Mesodermal cell (in vitro differentiated cells): ENCODE results near the gene ANGPT4.

Experiments used
- H3K27ac ChIP-seq: 2 replicates; pipeline ENCODE4 v1.7.0; 2013; ENCODE audit warnings: mild to moderate bottlenecking, low read depth, low read length, moderate library complexity; ENCODE audit not compliant: severe bottlenecking
- H3K36me3 ChIP-seq: 2 replicates; pipeline ENCODE4 v1.7.1; 2013; ENCODE audit warnings: mild to moderate bottlenecking, low read length, moderate library complexity; ENCODE audit not compliant: control insufficient read depth, insufficient read depth
- H3K4me1 ChIP-seq: one replicate; pipeline ENCODE4 v1.7.1; 2013; ENCODE audit warnings: mild to moderate bottlenecking, low read length; ENCODE audit not compliant: insufficient read depth, control insufficient read depth, poor library complexity, severe bottlenecking
- H3K4me3 ChIP-seq: 2 replicates; pipeline ENCODE4 v1.7.0; 2013; ENCODE audit warnings: low read length, control low read depth, mild to moderate bottlenecking; ENCODE audit not compliant: insufficient read depth, poor library complexity, severe bottlenecking; ENCODE audit errors: extremely low read depth
- H3K9me3 ChIP-seq: 2 replicates; pipeline ENCODE4 v1.7.1; 2013; ENCODE audit warnings: mild to moderate bottlenecking, low read length, moderate library complexity; ENCODE audit not compliant: control insufficient read depth
- WGBS, 2 experiments: methylation state at CpG; one replicate each; pipeline ENCODE4 v1.1.5; 2013; ENCODE audit warnings: missing lambda C conversion rate in 2 of 2; ENCODE audit not compliant: insufficient coverage in 2 of 2; 5-methylcytosine and 5-hydroxymethylcytosine counted together

ANGPT4 gene

DNA sequence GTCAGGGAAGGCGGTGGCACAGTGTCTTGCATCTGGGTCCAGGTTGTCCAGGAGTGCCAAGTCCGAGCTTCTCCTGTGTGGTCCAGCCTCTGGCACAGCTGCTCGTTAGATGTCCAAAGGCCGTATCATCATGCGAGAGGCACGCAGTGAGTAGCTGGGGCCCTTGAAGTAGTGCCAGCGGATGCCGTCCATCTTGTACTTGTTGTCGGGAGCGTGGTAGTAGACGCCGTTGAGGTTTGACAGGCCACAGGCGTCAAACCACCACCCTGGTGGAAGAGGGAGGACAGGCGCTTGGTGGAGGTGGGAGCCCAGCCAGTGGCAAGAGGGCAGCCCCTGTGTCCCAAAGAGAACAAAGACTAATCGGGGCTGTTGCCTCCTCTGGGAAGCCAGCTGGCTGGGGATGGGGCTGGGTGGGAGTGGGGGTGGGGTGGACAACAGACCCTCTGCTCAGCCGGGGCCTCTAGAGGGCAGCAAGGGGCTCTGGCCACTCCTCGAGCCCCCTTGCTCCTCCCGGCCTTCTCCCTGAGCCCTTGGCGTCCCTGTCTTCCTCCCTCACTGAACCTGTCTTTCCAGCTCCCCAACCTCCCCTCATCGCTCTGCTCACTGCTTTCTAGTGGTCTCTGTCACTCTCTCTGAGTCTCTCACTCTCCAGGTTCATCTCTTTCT, 43.1 kb downstream of the ANGPT4 start:
- no peaks in the 10 kb centered on the region for H3K36me3 ChIP-seq
- no peaks in the 10 kb centered on the region for H3K9me3 ChIP-seq
- no peak overlapping the region for H3K27ac ChIP-seq
- H3K4me3 ChIP-seq, result no peak overlapping the region
- no peaks in the 10 kb centered on the region for H3K4me1 ChIP-seq
- 74 to 78% methylated on average over 18 of the region's 20 CpGs for WGBS, 2 experiments

DNA sequence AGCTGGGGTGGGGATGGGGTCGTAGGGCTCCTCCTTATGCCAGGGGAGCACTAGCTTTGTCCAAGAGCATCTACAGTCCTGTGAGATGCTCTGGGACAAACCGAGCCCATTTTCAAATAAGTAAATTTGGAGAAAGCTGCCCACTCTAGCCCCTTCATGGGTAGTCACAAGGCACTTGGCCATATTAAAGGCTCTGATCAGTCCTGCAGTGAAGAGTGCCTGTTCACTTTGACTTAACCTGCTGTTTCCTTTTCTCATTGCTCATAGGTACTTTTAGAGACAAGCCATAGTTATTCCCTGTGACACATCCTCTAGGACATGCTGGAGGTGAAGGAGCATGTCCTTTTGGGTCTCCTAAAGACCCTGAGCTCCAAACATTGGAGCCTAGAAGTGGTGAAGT, 44.2 kb downstream of the ANGPT4 start:
- Histone ChIP-seq H3K9me3 (no peaks in the 10 kb centered on the region), H3K36me3 (no peaks in the 10 kb centered on the region), H3K4me3 (no peak overlapping the region), H3K27ac (no peak overlapping the region), H3K4me1 (no peaks in the 10 kb centered on the region)
- 64 to 67% methylated on average over 2 of the region's 2 CpGs for WGBS, 2 experiments

DNA sequence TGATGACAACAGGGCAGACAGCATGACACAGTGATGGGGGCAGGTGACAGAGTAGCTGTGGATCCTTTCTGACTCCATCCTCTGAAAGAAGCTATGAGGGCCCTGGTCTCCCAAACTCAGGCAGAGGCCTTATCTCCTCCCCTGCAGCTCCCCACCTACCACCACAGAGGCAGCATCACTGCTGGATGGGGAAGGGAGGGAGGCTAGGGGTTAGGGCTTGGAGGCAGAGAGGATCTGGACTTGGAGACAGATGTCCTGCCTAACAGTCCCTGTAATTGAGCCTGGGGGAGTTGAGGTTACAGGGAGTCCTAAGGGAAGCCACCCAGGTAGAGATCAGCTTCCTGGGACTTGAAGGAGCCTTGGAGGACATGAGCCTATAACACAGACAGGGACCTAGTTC, 44.7 kb downstream of the ANGPT4 start:
- Histone ChIP-seq H3K36me3 (no peaks in the 10 kb centered on the region), H3K9me3 (no peaks in the 10 kb centered on the region), H3K27ac (no peak overlapping the region), H3K4me3 (no peak overlapping the region), H3K4me1 (no peaks in the 10 kb centered on the region)

DNA sequence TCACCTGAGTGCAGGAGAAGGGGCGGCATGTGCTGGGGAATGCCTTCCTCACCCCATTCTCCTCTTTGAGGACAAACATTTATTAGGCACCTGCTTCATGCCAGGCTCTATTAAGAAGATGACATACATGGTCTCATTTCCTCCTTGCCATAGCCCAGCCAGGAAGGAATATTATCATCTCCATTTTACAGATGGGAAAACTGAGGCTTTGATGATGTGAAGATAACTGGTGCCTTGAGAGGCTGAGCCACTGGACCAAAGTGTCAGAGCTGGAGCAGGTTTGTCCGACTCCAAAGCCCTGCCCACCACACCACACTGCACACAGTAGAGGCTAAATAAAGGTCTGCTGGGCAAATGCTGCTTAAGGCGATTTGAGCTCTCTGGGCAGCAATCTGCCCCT, 45.4 kb downstream of the ANGPT4 start:
- H3K9me3 ChIP-seq, result no peaks in the 10 kb centered on the region
- no peak overlapping the region for H3K27ac ChIP-seq
- no peaks in the 10 kb centered on the region for H3K4me1 ChIP-seq
- no peak overlapping the region for H3K4me3 ChIP-seq
- no peaks in the 10 kb centered on the region for H3K36me3 ChIP-seq
- WGBS, 2 experiments, result 82% methylated on average over 2 of the region's 3 CpGs; no CpG with 5 or more reads in 1 of the 2 experiments

DNA sequence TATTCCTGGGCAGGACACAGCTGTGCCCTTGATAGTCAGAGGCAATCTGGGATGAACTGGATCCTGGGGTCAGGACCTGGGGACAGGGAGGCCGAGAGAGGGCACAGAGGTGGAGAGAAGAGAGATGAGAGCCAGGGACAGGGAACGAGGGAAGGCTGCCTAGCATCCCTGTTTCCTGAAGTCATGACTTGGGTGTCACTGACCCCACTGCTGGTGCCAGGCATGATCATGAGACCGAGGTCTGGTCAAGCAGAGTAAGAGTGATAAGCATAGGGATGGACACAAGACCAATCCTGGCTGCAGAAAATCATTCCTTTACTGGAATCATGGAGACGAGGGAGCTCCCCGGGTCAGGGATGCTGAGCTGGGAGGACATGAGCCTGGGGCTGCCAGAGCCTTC, 46.5 kb downstream of the ANGPT4 start:
- H3K27ac ChIP-seq, result no peak overlapping the region
- no peaks in the 10 kb centered on the region for H3K4me1 ChIP-seq
- H3K4me3 ChIP-seq, result no peak overlapping the region
- H3K36me3 ChIP-seq, result no peaks in the 10 kb centered on the region
- WGBS, 2 experiments, result 73 to 86% methylated on average over 5 of the region's 5 CpGs
- H3K9me3 ChIP-seq, result no peaks in the 10 kb centered on the region

DNA sequence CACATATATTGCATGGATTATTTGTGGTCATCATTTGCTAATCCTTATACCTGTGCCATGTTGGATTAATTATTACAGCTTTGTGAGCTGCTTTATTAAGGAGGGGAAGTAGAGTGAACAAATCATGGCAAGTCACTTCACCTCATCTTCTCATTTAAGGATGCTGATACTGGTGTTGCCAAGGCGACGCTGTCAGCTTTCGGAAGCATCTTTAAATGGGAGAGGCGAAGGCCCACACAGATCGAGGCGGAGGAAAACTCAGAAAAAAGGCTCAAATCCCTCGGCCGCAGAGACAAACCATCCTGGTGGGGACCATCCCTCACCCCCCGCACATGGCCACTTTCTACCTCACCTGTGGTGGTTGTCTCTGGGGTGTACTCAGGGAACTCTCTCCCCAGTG, 47.9 kb downstream of the ANGPT4 start:
- Histone ChIP-seq H3K36me3 (no peaks in the 10 kb centered on the region), H3K4me3 (no peak overlapping the region), H3K4me1 (no peaks in the 10 kb centered on the region), H3K27ac (no peak overlapping the region), H3K9me3 (no peaks in the 10 kb centered on the region)
- 87 to 92% methylated on average over 5 to 8 of the region's 9 CpGs for WGBS, 2 experiments

DNA sequence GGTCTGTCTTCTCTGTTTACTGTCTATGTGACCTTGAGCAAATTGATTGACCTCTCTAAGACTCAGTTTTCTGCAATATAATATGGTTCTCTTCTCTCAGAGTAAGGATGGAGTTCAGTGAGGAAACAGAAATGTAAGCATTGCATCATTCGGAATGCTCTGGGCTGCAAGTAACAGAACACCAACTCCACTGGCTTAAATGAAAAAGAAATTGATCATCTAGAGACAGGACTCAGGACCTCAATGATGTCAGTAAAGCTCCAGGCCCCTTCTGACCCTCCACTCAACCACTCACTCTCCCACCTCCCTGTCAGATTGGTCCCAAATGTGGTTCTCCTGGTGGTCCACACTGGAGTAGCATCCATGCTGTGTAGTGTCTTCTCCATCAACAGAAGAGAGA, 50.7 kb downstream of the ANGPT4 start:
- no peak overlapping the region for H3K4me3 ChIP-seq
- H3K27ac ChIP-seq, result no peak overlapping the region
- H3K4me1 ChIP-seq, result no peaks in the 10 kb centered on the region
- 100% methylated on average over 1 of the region's 1 CpG; no CpG with 5 or more reads in 1 of the 2 experiments for WGBS, 2 experiments
- no peaks in the 10 kb centered on the region for H3K9me3 ChIP-seq
- H3K36me3 ChIP-seq, result no peaks in the 10 kb centered on the region

DNA sequence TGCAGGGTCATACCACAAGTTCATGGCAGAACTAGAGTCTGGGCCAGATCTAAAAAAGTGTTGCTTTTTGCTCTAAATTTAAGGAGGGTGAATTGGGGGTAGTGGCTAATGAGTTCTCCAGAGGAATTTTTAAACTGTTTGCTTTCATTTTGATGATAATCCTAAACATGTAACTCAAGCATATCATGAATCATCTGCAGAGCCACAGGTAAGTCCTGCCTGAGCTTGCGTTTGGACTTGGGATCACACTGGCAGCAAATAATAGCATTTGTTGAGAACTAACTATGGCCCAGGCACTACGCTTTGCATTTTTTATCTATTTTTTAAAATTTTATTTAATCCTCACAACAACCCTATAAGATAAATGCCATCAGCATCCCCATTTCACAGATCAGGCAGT, 55.2 kb downstream of the ANGPT4 start:
- no peak overlapping the region for H3K27ac ChIP-seq
- H3K4me3 ChIP-seq, result no peak overlapping the region
- H3K4me1 ChIP-seq, result no peaks in the 10 kb centered on the region
- WGBS, 2 experiments, result 91 to 100% methylated on average over 1 of the region's 2 CpGs
- H3K36me3 ChIP-seq, result no peaks in the 10 kb centered on the region
- no peaks in the 10 kb centered on the region for H3K9me3 ChIP-seq

DNA sequence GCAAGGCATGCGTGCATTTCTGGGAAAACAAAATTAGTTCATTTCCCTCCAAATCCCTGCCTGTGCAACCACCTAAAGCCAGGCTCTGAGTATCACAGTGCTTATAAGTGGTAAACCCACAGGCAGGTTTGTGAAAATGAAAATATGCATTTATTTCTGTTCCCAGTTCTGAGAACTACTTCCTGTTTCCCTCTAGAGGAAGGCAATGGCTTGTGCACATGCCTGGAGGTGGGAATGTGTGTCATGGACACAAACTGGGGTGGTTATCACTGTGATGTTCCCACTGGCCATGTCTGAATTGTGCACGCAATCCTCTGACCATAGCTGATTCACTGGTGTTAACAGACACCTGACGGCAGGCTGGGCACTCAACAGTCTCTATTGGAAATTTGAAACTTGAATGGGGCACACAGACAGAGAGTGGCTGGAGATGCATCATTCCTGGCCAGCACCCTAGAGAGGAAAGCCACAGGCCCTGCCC, 56.3 kb downstream of the ANGPT4 start:
- no peaks in the 10 kb centered on the region for H3K9me3 ChIP-seq
- H3K36me3 ChIP-seq, result no peaks in the 10 kb centered on the region
- no peaks in the 10 kb centered on the region for H3K4me1 ChIP-seq
- WGBS, 2 experiments, result 53 to 74% methylated on average over 2 to 3 of the region's 3 CpGs
- H3K27ac ChIP-seq, result no peak overlapping the region
- H3K4me3 ChIP-seq, result no peak overlapping the region

DNA sequence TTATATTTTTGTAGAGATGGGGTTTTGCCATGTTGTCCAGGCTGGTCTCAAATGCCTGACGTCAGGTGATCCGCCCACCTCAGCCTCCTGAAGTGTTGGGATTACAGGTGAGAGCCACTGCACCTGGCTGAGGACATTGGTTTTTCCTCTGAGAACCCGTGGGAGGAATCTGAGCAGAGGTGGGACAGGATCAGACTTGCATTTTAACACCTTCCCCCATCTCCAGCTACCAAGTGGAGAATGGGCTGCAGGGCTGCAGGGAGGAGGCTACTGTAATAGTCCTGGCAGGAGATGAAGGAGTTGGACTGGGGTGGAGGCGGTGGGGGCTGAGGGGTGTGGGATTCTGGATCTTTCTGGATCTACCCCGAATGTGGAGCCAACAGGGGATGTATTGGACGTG, 58.1 kb downstream of the ANGPT4 start:
- Histone ChIP-seq H3K27ac (no peak overlapping the region), H3K4me3 (no peak overlapping the region), H3K36me3 (no peaks in the 10 kb centered on the region), H3K9me3 (no peaks in the 10 kb centered on the region), H3K4me1 (no peaks in the 10 kb centered on the region)
- WGBS, 2 experiments, result 74 to 89% methylated on average over 4 to 5 of the region's 6 CpGs

DNA sequence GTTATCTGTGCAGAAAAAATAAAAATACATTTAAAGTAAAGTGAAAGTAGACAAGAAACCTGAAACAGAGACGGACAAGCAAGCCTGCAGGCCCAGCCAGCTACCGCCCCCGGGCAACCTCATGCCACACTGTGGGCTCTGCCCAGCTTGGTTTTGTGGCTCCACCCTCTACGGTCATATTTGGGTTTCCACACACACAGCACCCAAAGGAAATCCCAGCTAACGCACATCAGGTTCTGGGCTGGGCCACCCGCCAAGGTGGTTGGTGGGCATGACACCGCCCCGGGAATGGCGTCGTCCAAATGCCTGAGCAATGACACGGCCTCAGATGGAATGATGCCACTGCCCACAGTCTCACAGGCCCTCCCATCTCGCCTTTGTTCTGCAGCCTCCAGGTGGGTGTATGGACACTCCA, 59.8 kb downstream of the ANGPT4 start:
- H3K4me3 ChIP-seq, result no peak overlapping the region
- H3K27ac ChIP-seq, result no peak overlapping the region
- WGBS, 2 experiments, result 75 to 84% methylated on average over 12 of the region's 12 CpGs
- no peaks in the 10 kb centered on the region for H3K4me1 ChIP-seq
- no peaks in the 10 kb centered on the region for H3K9me3 ChIP-seq
- H3K36me3 ChIP-seq, result no peaks in the 10 kb centered on the region
